Measurements from ENCODE around the gene RREB1.

RREB1 gene

GRCh38 chr6:7215798-7216231 lies 108.1 kb downstream of the RREB1 start:
- Histone ChIP-seq H3K27me3 (replicated peaks; ENCODE audit: control insufficient read depth, insufficient read depth, low read length) (no peaks in the 10 kb centered on the region), H3K4me3 (replicated peaks; ENCODE audit: low read depth, low read length) (no peak overlapping the region), H3K36me3 (ENCODE audit: control insufficient read depth, insufficient read depth, low read length) (peaks cover 47% of the 10 kb centered on the region)
- no peak for DNase-seq (ENCODE audit: extremely low read depth, insufficient read length)
- no peak for TF ChIP-seq CTCF (IDR thresholded peaks at IDR 0.05; ENCODE audit: insufficient read depth, low read length, poor library complexity, severe bottlenecking)

- Histone ChIP-seq H3K4me3 (replicated peaks; ENCODE audit: low read depth, low read length) (no peak overlapping the region), H3K27me3 (replicated peaks; ENCODE audit: control insufficient read depth, insufficient read depth, low read length) (no peaks in the 10 kb centered on the region), H3K36me3 (ENCODE audit: control insufficient read depth, insufficient read depth, low read length) (peaks cover 41% of the 10 kb centered on the region)
- TF ChIP-seq CTCF (IDR thresholded peaks at IDR 0.05; ENCODE audit: insufficient read depth, low read length, poor library complexity, severe bottlenecking) = no peak
- DNase-seq (ENCODE audit: extremely low read depth, insufficient read length) = no peak
Observed at GRCh38 chr6:7216941-7217621, 109.3 kb downstream of the RREB1 start.

GRCh38 chr6:7218406-7218988 lies 110.7 kb downstream of the RREB1 start:
- peaks cover 39% of the 10 kb centered on the region for H3K36me3 ChIP-seq (ENCODE audit: control insufficient read depth, insufficient read depth, low read length)
- no peak for TF ChIP-seq CTCF (IDR thresholded peaks at IDR 0.05; ENCODE audit: insufficient read depth, low read length, poor library complexity, severe bottlenecking)

GRCh38 chr6:7219310-7219709 lies 111.5 kb downstream of the RREB1 start:
- no peak for TF ChIP-seq CTCF (IDR thresholded peaks at IDR 0.05; ENCODE audit: insufficient read depth, low read length, poor library complexity, severe bottlenecking)
- Histone ChIP-seq H3K4me3 (replicated peaks; ENCODE audit: low read depth, low read length) (no peak overlapping the region), H3K27me3 (replicated peaks; ENCODE audit: control insufficient read depth, insufficient read depth, low read length) (no peaks in the 10 kb centered on the region), H3K36me3 (ENCODE audit: control insufficient read depth, insufficient read depth, low read length) (peaks cover 33% of the 10 kb centered on the region)
- DNase-seq (ENCODE audit: extremely low read depth, insufficient read length) = no peak

More at GRCh38 chr6:7218406-7218988, 110.7 kb downstream of the RREB1 start:
- Histone ChIP-seq H3K4me3 (replicated peaks; ENCODE audit: low read depth, low read length) (no peak overlapping the region), H3K27me3 (replicated peaks; ENCODE audit: control insufficient read depth, insufficient read depth, low read length) (no peaks in the 10 kb centered on the region)
- DNase-seq (ENCODE audit: extremely low read depth, insufficient read length) = no peak

GRCh38 chr6:7222197-7222596 lies 114.4 kb downstream of the RREB1 start:
- no peak for TF ChIP-seq CTCF (IDR thresholded peaks at IDR 0.05; ENCODE audit: insufficient read depth, low read length, poor library complexity, severe bottlenecking)
- H3K4me3 ChIP-seq (replicated peaks; ENCODE audit: low read depth, low read length) = no peak overlapping the region
- peaks cover 30% of the 10 kb centered on the region for H3K36me3 ChIP-seq (ENCODE audit: control insufficient read depth, insufficient read depth, low read length)
- no peak for DNase-seq (ENCODE audit: extremely low read depth, insufficient read length)
- H3K27me3 ChIP-seq (replicated peaks; ENCODE audit: control insufficient read depth, insufficient read depth, low read length) = no peaks in the 10 kb centered on the region
